ENCODE data around the gene GXYLT1.

The GXYLT1 gene

DNA sequence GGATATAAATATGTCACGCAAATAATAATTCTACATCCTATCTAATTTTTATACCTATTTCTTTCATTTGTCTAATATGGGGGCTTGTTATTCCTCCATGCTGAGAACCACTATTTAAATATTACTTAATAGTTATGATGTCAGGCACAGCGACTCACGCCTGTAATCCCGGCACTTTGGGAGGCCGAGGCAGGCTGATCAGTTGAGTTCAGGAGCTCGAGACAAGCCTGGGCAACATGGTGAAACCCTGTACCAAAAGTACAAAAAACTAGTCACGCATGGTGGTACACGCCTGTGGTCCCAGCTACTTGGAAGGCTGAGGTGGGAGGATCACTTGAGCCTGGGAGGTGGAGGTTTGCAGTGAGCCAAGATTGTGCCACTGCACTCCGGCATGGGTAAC lies 45.2 kb downstream of the GXYLT1 start:
- no peak for TF ChIP-seq ZFX (IDR thresholded peaks at IDR 0.05)
- no peak overlapping the region for H3K27ac ChIP-seq

DNA sequence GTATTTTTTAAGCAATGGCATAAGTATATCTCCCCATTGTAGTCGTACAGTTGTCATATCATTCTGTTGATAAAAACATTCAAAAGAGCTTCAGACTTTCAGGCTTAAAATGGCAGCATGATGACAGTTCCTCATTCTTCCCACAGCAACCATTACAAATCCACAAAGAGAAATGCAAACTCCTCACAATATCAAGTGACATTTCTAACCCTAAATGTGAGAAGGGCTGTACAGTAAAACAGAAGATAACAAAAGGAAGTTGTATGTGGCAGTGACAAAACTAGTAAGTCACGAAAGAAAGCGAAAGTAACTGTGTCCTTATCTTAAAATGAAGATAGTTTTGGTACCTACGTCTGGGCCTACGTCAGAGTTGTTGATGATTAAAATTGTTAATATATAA lies 46.7 kb downstream of the GXYLT1 start:
- H3K27ac ChIP-seq = no peak overlapping the region

DNA sequence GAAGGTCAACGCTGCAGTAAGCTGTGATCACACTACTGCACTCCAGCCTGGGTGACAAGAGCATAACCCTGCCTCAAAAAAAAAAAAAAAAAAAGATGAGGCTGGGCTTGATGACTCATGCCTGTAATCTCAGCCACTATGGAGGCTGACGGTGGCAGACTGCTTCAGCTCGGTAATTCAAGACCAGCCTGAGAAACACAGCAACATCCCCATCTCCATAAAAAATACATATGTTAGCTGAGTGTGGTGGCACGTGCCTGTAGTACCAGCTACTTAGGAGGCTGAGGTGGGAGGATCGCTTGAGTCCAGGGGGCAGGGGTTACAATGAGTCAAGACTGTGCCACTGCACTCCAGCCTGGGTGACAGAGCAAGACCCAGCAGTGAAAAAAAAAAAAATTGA lies 50.4 kb downstream of the GXYLT1 start:
- TF ChIP-seq, protein P1, sequence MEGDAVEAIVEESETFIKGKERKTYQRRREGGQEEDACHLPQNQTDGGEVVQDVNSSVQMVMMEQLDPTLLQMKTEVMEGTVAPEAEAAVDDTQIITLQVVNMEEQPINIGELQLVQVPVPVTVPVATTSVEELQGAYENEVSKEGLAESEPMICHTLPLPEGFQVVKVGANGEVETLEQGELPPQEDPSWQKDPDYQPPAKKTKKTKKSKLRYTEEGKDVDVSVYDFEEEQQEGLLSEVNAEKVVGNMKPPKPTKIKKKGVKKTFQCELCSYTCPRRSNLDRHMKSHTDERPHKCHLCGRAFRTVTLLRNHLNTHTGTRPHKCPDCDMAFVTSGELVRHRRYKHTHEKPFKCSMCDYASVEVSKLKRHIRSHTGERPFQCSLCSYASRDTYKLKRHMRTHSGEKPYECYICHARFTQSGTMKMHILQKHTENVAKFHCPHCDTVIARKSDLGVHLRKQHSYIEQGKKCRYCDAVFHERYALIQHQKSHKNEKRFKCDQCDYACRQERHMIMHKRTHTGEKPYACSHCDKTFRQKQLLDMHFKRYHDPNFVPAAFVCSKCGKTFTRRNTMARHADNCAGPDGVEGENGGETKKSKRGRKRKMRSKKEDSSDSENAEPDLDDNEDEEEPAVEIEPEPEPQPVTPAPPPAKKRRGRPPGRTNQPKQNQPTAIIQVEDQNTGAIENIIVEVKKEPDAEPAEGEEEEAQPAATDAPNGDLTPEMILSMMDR (conservative IDR thresholded peaks at IDR 0.05) = no peak
- TF ChIP-seq ZFX (IDR thresholded peaks at IDR 0.05) = no peak
- H3K27ac ChIP-seq = no peak overlapping the region

More for the DNA sequence above, 46.7 kb downstream of the GXYLT1 start:
- TF ChIP-seq, protein P1 (conservative IDR thresholded peaks at IDR 0.05) = no peak
- TF ChIP-seq ZFX (IDR thresholded peaks at IDR 0.05) = no peak

GRCh38 chr12:42091769-42092168 lies 52.9 kb downstream of the GXYLT1 start:
- H3K27ac ChIP-seq = no peak overlapping the region

DNA sequence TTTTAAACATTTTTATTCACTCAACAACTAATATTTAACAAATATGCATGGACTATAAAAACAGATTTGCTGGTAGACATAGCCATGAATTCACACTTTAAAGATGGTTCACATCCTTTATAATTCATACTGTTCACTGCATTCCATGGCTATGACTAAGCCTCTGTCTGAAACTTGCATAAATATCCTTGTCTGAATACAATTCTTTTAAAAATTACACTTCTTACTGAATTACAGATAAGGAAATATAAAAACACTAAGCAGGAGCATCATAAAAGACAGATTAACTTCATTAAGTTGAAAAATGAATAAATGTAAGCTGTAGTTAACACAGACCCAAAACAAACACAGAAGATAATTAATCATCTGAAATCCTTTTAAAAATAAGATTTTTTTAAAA lies 53.8 kb downstream of the GXYLT1 start:
- H3K27ac ChIP-seq = no peak overlapping the region
- TF ChIP-seq ZFX (IDR thresholded peaks at IDR 0.05) = no peak
- TF ChIP-seq, protein P1 (conservative IDR thresholded peaks at IDR 0.05) = no peak

More at GRCh38 chr12:42091769-42092168, 52.9 kb downstream of the GXYLT1 start:
- TF ChIP-seq ZFX (IDR thresholded peaks at IDR 0.05) = no peak
- TF ChIP-seq, protein P1 (conservative IDR thresholded peaks at IDR 0.05) = no peak

DNA sequence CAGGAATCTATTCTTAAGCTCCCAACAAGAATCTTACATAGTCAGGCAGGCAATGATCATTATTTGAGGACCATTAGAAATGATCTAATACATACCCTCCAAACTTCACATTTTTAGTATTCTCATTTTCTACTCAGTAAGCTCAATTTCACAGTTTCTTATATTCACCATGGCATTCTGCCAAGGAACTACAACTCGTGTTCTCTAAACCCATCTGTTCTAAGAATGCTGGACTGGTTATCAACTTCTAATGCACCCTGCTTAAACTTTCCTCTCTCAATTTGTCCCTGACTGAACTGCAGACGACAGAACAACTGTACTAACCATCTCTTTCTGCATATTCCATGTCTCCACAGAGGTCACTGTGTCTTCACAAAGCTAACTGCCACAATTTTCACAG lies 58.6 kb downstream of the GXYLT1 start:
- no peak overlapping the region for H3K27ac ChIP-seq
- TF ChIP-seq, protein P1 (conservative IDR thresholded peaks at IDR 0.05) = no peak
- no peak for TF ChIP-seq ZFX (IDR thresholded peaks at IDR 0.05)

GRCh38 chr12:42085594-42085993 lies 59.1 kb downstream of the GXYLT1 start:
- H3K27ac ChIP-seq = no peak overlapping the region
- TF ChIP-seq ZFX (IDR thresholded peaks at IDR 0.05) = no peak
- TF ChIP-seq, protein P1 (conservative IDR thresholded peaks at IDR 0.05) = no peak

DNA sequence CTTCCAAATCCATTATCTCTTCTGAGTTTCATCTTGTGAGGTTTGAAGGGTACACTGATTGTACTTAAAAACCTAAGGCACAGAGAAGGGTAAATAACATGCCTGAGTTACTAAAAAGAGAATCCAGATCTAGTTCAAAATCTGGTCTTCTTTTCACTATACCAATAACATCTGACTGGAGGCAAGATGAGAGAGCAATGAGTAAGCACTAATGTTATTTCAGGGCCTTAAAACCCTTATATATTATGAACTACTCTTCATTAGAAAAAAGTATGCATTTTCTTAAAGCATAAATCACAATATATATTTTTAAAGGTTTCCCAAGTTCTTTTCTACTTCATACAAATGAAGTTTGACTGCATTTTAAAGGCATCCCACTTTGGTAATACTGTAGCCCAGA lies 60.2 kb downstream of the GXYLT1 start:
- H3K27ac ChIP-seq = no peak overlapping the region
- TF ChIP-seq, protein P1 (conservative IDR thresholded peaks at IDR 0.05) = no peak
- TF ChIP-seq ZFX (IDR thresholded peaks at IDR 0.05) = no peak

Measured in C4-2B (cell line).